Inflammatory macrophage treated with lipopolysaccharide for 4 hours (primary cell): ENCODE results near the gene GPI.
"Not testable (repeated sequence)": the region's sequence is repeated elsewhere in the genome, so short reads cannot be mapped to it uniquely, and the experiment has no call there.

Source experiments
- DNase-seq: peaks from one replicate; pipeline ENCODE4 v3.0.0-alpha.2; 2020

Gene GPI

DNA sequence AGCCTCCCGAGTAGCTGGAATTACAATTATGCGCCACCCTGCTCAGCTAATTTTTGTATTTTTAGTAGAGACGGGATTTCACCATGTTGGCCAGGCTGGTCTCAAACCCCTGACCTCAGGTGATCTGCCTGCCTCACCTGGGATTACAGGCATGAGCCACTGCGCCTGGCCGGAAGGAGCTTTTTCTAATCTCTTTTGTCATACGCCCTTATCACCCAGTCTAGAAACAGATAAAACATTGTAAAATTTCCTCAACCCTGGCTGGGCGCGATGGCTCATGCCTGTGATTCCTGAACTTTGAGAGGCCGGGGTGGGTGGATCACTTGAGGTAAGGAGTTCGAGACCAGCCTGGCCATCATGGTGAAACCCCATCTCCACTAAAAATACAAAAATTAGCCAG is 4.2 kb downstream of the GPI start:
- not testable (repeated sequence) for DNase-seq

DNA sequence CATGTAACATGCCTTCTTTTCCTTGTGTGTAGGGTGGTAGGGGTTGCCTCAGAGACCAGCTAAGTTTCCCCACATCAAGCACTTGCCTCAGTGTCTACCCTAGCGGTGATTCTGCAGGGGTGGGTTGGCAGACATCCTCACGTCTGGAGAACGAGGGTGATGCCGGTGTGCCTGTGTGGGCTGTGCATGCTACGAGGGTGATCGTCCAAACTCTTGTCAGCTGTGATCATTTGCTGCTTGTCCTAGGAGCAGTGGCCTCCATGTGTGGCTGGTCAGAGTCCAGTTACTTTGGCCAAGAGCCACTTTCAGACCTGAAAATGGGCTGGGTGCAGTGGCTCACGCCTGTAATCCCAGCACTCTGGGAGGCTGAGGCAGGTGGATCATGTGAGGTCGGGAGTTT is 5.1 kb downstream of the GPI start:
- DNase-seq = no peak

DNA sequence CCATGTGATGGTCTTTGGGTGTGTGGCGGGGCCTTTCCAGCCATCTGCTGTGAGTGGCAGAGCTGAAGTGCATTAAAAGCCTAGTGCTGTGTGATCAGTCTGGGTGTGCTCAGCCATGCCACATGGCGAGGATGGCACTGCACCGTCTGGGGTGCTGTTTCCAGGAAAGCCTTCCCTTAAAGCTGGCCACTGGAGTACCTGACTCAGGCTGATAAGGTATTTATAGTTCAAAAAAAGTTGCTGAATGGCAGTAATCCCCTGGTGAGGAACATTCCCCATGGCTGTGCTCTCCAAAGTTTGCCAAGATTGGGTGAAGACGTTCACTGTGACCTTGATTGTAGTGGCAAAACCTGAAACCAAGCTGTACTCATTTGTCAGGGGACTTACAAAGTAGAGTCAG is 6.0 kb downstream of the GPI start:
- DNase-seq = no peak

DNA sequence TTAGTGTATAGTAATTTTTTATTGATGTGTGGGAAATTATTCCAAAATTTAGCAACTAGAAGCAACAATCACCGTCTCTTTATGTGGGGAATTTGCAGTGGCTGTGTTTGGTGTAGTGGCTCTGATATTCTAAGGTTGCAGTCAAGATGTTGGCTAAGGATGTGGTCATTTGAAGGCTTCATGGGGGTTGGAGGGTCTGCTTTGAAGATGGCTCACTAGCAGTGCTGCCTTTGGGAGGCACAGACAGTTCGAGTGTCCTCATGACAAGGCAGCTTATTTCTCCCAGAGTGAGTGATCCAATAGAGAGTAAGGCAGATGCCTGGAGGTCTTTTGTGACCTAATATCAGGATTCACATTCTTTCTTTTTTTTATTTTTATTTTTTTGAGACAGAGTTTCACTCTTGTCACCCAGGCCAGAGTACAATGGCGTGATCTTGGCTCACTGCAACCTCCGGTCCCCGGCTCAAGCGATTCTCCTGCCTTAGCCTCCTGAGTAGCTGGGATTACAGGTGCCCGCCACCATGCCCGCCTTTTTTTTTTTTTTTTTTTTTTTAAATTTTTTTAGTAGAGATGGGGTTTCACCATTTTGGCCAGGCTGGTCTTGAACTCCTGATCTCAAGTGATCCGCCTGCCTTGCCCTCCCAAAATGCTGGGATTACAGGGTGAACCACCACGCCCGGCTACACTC is 8.7 kb downstream of the GPI start:
- DNase-seq = no peak

DNA sequence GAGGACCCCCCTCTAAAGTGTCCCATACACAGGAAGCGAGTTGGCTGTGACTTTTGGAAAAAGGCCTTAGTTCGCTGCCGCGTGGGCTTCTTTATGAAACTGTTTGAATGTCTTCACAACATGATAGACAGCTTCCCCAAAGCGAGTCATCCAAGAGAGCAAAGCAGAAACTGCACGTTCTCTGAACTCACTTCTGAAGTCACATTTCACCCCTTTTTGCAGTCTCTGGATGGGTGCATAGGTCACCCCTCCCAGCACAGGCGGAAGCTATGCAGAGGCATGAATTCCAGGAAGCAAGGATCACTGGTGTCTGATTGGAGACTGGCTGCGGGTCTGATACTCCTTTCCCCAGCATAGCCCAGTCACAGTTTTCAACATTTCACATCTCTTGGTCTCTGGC is 10.6 kb downstream of the GPI start:
- DNase-seq = peak; percentile 14

DNA sequence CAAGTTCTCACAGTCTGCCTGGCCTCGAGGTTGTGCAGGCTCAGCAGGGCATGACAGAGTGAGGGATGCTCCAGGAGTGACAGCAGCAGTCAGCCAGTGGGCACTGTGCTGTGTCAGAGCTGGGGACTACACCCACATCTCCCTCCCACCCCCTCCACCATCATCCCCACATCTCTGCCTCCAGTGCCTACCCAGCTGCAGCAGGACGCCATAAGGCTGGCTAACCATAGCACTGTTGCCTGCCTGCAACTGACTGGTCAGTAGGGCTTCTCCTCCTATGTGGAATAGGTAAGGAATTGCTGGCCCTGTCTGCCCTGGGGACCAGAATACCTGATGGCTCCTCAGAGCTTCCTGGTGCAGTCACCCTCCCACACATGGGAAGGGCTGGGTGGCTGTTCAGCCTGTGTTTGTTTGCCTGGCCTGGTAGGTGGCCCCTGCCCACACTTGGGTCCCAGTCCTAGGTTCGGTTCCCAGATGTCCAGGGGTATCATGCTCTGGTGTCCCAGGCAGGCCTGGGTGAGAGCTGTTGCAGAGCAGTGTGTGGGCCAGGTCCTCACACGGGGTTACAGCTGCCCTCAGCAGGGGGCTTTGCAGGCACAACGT is 15.7 kb downstream of the GPI start:
- no peak for DNase-seq

DNA sequence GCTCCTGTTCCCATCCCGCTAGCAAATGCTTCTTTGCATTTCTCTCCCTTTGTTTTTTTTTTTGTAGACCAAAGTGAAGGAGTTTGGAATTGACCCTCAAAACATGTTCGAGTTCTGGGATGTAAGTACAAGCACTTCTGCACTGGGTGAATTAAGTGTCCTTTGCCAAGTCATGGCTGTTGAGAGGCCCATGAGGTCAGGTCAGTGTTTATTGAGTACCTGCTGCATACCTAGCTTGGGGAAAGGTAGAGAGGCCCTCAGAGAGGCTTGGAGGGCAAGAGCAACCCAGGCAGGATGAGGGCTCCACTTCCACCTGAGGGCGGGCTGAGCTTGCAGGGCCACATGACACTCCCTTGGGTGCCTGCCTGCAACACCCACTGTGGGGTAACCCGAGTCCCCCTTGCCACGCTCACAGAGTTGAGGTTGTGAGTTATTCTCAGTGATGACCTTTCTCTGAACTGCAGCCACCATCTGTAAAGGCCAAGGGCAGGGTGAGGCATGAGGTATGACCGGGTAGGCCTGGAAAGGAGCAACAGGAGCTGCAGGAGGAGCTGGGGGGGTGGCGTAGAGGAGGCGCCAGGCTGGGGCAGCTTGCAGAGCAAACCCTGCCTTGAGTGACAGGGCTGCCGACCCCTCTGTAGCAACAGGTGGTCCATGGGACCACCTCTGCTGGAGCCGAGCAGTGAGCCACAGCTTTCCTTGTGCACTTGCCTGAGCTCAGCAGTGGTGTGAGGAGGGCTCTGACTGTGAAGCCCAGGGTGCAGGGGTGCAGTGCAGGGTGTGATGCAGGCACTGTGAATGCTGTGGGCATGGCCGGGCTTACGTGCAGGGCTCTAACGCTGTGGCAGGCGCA is 16.6 kb downstream of the GPI start:
- no peak for DNase-seq

DNA sequence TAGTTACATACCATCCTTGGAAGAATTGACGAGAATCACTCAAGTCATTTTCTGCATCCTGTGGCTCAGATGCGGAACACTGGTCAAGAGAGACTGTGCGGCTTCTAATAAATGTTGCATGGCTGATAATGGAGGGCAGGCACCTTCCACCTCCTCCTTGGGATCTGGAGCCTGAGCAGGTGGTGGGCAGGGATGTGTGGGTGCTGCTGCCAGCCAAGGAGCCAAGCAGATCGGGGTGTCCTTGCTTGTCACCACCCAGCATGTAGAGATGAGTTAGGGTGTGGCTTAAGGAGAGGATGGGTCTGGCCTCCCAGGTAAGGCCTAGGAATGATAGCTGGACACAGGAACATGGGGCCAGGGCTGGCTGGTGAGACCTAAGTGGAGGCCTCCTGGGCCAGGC is 17.5 kb downstream of the GPI start:
- no peak for DNase-seq

DNA sequence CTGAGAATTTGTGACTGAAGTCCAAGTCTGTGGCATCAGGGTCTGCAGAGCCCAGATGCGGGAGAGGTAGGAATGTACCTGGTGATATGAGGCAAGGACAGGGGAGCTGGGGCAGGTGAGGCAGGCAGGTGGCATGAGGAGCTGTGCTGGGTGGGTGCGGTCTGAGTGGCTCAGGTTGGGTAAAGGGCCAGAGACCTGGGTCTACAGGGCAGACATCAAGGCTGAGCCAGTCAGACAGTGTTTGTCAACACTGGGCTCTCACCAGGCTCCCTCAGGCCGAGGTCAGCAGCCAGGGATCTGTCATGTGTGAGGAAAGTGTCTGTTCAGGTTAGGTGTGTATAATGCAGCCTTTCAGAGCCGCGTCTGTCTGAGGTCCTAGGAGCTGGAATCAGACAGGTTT is 18.6 kb downstream of the GPI start:
- no peak for DNase-seq

DNA sequence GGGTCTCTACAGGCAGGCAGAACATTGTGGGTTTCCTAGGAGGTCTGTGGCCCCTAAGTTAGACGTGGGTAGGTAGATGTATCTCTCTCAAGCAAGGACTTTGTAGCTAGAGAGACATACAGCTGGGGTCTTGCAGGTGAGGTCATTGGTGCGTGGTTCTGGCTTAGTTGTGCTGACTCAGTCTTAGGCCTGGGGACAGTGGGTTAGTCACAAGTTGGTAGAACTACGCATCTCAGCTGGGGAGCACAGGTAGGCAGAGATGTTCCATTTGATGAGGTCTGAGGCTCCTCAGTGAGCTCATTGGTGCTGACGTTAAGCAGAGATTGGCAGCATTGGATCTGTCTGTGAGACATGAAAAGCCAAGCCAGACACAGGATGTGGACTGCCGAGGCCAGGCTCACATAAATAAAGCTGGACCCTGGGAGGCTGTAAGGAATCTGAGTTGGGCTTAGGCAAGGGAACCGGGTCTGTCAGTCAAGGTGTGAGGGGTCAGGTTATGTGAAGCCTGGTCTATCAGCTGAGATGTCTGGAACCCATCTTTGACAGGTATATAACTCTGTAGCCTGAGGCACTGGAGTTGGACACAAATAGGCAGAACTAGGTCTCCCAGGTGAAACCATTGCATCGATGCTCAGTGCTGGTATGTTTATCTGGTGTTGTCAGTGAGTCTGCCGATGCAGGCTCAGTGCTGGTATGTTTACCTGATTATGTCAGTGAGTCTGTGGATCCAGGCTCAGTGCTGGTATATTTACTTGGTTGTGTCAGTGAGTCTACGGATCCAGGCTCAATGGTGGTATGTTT is 21.8 kb downstream of the GPI start:
- no peak for DNase-seq

DNA sequence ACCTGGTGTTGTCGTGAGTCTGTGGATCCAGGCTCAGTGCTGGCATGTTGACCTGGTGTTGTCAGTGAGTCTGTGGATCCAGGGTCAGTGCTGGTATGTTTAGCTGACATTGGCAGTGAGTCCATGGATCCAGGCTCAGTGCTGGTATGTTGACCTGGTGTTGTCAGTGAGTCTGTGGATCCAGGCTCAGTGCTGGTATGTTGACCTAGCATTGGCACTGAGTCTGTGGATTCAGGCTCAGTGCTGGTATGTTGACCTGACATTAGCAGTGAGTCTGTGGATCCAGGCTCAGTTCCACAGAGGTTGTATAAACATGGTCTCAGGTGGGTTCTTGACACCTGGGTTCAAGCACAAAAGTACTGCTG is 22.4 kb downstream of the GPI start:
- no peak for DNase-seq

DNA sequence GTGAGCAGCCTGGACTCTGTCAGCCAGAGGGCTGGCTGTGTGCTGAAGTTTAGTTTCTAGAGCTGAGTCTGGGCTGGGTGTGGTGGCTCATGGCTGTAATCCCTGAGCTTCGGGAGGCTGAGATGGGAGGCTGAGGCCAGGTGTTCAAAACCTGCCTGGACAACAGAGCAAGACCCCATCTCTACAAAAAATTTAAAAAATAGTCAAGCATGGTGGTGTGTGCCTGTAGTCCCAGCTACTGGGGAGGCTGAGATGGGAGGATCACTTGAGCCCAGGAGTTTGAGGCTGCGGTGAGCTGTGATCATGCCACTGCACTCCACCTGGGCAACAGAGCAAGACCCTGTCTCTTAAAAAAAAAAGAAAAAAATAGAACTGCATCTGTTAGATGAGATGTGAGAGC is 23.7 kb downstream of the GPI start:
- not testable (repeated sequence) for DNase-seq

DNA sequence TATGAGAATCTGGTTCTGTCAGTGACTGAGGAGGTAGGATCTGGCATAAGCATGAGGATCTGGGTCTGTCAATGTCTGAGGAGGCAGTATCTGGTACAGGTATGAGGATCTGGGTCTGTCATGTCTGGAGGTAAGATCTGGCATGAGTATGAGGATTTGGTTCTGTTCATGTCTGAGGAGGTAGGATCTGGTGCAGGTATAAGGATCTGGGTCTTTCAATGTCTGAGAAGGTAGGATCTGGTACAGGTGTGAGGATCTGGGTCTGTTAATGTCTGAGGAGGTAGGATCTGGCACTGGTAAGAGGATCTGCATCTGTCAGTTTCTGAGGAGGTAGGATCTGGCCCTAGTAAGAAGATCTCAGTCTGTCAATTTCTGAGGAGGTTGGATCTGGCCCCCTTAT is 26.8 kb downstream of the GPI start:
- no peak for DNase-seq

DNA sequence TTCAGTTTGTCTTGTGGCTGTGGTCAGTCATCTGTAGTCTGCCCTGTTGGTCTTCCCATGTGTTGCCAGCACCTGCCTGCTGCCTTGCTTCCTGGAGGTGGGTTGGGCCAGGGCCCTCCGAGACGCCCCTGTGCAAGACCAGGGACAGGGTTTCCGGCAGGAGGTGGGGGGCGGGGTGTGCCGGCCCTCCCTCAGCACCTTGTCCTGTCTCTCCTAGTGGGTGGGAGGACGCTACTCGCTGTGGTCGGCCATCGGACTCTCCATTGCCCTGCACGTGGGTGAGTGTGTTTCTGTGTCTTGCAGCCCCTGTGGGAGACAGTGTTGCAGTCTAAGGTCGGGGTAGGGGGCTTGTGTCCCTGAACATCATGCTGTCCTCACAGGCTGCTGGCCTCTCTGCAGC is 28.0 kb downstream of the GPI start:
- no peak for DNase-seq

DNA sequence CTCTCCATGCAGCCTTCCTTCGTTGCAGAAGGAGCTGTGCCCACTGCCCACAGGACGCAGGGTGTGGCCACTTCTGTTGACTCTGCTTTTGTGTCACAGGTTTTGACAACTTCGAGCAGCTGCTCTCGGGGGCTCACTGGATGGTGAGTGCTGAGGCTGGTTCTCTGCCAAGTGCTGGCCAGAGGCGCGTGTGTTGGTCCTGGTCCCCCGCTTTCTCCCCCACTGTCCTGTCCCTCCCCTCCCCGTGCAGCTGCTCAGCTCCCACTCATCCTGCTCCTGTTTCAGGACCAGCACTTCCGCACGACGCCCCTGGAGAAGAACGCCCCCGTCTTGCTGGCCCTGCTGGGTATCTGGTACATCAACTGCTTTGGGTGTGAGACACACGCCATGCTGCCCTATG is 28.6 kb downstream of the GPI start:
- no peak for DNase-seq

DNA sequence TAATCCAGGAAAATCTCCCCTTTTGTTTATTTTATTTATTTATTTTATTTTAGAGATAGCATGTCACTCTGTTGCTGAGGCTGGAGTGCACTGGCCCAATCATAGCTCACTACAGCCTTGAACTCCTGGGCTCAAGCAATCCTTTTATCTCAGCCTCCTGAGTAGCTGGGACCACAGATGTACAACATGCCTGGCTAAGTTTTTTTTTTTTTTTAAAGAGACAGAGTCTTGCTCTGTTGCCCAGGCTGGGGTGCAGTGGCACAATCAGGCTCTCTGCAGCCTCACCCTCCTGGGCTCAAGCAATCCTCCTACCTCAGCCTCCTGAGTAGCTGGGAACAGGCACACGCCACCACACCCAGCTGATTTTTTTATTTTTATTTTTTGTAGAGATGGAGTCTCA is 32.9 kb downstream of the GPI start:
- no peak for DNase-seq

DNA sequence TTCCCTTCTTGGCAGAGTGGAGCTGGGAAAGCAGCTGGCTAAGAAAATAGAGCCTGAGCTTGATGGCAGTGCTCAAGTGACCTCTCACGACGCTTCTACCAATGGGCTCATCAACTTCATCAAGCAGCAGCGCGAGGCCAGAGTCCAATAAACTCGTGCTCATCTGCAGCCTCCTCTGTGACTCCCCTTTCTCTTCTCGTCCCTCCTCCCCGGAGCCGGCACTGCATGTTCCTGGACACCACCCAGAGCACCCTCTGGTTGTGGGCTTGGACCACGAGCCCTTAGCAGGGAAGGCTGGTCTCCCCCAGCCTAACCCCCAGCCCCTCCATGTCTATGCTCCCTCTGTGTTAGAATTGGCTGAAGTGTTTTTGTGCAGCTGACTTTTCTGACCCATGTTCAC is 34.9 kb downstream of the GPI start:
- DNase-seq = no peak

DNA sequence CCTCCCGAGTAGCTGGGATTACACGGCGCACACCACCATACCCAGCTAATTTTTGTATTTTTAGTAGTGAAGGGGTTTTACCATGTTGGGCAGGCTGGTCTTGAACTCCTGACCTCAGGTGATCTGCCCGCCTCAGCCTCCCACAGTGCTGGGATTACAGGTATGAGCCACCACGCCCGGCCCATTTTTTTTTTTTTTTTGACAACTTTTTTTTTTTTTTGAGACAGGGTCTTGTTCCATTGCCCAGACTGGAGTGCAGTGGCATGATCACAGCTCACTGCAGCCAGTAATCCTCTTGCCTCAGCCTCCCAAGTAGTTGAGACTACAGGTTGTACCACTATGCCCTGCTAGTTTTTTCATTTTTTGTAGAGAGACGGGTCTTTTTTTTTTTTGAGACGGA is 35.8 kb downstream of the GPI start:
- not testable (repeated sequence) for DNase-seq

DNA sequence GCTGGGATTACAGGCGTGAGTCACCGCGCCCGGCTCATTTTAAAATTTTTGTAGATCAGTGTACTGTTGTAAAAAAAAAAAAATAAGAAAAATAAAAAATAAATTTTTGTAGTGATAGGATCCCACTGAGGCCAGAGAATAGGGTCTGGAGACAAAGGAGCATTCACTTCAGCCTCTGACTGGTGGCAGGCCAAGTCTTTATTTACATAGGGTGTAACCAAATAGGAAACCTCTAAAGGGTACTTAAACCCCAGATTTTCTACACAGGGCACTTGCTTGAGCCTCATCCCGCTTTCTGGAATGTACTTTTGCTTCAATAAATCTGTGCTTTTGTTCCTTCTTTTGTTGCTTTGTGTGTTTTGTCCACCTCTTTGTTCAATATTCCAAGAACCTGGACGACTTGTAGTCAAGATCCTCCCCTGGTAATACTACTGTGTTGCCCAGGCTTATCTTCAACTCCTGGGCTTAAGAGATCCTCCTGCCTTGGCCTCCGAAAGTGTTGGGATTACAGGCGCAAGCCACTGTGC is 37.1 kb downstream of the GPI start:
- DNase-seq = no peak

DNA sequence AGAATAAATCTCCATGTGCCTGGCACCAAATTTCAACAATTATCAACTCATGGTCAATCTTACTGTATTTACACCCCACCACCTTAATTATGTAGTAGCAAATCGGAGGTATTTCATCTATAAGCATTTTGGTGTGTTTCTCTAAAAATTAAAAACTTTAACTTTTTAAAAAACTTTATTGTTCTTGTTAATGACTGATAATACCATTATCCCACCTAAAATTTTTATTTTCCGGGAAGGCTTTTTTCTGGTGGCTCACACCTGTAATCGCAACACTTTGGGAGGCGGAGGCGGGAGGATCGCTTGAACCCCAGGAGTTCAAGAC is 38.8 kb downstream of the GPI start:
- no peak for DNase-seq

DNA sequence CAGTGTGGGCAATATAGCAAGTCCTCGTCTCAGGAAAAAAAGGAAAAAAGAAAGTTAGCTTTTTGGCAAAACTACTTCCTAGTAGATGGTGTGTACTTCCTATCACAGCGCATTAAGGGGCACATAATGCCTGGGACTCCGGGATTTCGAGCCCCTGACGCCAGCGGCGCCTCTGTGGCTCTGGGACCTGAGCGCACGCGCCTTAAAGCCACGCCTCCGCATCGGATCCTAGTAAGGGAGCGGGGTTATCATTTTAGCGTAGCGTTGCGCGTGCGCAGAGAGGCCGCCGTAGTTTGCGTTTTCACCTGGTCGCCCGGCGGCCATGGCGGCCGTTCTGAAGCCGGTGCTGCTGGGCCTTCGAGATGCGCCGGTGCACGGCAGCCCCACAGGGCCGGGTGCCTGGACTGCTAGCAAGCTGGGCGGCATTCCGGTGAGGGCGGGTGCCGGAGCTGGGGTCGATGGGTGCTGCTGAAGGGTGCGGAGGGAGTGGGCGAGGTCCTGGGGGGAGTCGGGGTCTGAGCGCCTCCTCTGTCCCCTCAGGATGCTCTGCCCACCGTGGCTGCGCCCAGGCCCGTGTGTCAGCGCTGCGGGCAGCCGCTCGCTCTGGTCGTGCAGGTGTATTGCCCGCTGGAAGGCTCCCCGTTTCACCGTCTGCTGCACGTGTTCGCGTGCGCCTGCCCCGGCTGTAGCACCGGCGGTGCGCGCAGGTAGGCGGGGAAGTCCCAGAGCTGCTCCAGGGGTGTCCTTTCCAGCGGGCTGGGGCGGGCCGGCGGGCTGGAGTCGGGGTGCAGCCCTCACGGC is 39.3 kb downstream of the GPI start, which contains the start of gene PDCD2L:
TSS of gene PDCD2L (plus strand) at position 291 of the 801 bp plus-strand sequence. CDS start at position 323, 32 bp downstream.
- DNase-seq = peak; percentile 92
